ENCODE data around the gene NR4A1.
A peak's percentile ranks its signal among the peaks of the same experiment; 100 is the strongest.

The NR4A1 gene

DNA sequence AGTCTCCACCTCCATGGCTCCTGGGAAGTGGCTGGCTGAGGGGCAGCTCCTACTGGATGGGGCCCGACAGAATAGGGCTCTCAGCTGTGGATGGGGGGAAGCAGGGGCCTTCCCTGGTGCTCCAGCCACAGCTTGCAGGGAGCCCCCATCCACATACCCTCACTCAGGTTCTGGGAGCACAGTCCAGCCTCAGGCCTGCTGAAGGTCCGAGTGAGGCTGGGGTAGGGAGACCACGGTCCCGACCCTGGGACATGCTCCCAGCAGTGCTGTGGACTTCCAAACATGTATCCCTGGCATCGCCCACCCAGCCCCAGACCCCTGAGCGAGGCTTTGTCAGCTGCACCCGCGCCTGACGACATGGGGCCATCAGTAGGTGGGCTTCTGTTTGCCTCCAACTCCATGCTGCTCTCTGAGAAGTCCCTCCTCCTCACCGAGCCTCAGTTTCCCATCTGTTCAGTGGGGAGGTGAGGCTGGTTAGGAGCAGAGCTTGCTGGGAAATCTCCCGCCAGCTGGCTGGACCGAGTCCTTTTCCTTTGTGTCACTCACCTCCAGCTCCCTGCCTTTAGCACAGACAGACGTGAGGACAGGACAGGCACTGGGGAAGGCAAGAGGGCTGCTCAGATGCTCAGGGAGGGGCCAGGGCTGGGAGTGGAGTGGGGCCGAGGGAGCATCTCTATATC lies 9.4 kb downstream of the NR4A1 start:
- DNase-seq = no peak

DNA sequence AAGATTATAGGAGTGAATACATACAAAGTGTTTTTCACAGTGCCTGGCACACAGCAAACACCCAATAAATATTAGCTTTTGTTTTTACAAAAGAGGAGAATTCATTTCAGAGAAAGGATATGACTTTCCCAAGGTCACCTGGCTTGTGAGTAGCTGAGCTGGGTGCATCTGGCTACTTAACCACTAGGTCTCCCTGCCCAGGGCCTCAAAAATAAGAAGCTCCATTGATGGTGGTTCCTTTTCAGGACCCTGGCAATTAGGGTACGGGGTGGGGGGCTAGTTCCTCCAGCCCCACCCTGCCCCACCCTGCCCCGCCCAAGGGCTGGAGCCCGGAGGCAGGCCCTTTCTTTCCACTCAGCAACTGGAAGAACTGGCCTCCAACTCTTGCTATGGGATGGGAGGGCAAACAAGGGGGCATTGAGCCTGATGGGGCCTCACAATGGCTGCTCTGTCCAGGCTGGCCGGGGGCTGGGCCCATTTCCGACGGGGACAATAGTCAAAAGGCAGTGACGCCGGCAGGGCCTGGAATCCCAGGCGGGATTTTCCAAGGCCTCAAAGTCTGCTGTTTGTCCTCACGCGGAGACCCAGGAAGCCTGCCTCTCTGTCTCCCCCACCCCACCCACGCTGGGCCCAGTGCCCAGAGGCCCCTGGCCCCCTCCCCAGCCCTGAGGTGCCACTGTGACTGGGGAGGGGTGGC lies 10.4 kb downstream of the NR4A1 start:
- DNase-seq = no peak

DNA sequence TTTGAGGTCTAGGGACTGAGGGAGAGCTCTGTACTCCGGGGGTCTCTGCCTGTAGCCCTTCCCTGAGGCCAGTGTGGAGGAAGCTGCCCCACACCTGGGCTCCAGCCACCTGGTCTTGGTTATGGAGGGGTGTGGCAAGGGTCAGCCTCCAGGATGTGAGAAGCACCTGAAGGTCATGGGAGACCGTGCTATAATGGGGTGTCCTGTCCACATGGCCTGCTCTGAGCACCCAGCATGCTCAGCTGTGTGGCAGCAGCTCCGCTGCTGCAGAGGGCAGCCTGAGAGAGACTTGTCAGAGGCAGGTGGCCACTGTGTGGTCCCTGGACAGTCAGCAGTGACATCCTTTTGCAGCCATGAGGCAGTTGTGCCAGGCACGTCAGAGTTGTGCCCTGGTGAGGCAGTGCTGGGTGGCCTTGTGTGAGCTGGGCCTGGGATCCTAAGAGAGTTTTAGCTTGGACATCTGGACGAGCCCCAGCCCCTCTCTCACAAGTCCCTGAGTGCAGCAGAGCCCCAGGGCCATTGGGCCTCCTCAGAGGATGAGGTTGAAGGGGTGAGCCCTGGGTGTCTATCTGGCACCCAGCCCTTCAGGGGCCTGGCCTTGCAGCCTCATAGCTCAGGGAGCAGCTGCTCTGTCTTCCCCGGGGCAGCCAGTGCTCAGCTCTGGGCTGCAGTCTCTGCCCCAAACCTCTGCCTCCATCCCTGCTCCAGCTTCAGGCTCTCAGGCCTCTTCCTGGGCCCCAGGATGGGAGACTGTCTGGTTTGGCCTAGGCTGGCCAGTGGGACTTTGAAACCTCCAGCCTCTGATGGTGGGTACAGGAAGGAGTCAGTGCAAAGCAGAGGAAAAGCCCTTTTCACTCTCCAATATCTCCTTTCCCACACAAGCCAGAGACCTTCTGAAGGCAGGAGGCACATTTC lies 11.2 kb downstream of the NR4A1 start:
- no peak for DNase-seq

DNA sequence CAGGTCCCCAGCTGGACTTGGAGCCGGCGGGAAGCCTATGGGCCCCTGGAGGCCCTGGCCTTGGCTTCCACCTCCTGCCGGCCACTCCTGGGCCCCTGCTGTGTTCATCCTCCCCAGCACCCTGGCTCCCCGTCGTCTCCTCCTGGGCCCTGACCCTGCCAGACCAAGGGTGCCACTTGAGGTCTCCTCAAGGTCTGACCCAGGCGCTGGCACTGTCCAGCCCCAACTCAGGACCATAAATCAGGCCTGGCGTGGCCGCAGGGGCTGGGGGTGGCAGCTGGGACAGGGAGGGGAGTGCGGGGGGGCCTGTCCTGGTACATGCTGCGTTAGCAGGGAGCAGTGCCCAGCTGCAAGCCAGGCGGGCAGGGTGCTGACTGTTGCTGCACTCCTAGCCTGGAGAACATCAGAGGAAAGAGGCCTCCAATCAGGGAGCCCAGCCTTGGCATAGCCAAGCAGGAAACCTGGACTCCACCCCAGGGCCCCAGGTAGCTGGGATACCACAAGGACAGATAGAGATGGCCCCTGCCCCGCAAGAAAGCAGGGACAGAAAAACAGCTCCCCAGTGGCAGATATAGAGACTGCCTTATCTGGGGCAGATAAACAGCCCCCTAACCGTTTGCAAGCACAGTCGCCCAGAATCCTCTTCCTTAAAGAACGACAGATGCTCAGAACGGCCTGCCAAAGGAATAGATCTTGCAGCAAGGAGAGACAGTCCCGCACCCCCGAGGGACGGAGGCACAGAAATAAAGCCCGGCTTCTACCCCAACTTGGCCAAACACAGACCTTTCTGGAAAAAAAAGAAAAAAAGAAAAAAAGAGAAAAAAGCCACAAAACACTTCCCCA lies 12.1 kb downstream of the NR4A1 start:
- no peak for DNase-seq

DNA sequence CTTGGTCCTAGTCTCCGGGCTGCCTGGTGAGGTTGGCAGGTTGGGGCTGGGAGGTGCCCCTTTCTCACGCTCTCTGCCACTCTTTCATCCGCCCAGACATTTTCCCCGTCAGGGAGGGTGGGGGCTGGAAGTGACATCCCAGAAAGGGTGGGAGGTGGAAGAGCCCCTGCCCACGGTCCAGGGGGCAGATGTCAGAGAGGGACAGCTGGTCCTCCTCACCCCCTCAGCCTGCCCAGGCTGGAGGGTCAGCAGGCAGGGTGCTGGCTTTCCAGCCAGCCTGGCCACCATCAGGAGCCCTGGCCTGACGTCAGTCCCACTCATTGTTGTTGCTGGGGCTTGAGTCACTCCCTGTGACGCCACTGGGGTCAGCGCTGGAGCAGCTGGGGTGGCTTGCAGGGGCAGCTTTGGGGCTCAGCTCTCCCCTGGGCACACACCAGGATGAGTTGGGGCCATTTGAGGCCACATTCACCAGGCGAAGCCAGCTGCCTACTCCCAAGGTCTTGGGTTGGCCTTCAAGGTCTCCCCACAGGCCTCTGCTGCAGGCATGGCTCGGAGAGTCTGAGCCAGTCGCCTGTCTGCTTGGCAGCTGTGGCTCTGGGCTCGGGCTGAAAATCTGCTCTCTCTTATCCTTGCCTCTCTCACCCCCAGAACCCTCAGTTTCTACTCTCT lies 12.9 kb downstream of the NR4A1 start:
- DNase-seq = no peak

DNA sequence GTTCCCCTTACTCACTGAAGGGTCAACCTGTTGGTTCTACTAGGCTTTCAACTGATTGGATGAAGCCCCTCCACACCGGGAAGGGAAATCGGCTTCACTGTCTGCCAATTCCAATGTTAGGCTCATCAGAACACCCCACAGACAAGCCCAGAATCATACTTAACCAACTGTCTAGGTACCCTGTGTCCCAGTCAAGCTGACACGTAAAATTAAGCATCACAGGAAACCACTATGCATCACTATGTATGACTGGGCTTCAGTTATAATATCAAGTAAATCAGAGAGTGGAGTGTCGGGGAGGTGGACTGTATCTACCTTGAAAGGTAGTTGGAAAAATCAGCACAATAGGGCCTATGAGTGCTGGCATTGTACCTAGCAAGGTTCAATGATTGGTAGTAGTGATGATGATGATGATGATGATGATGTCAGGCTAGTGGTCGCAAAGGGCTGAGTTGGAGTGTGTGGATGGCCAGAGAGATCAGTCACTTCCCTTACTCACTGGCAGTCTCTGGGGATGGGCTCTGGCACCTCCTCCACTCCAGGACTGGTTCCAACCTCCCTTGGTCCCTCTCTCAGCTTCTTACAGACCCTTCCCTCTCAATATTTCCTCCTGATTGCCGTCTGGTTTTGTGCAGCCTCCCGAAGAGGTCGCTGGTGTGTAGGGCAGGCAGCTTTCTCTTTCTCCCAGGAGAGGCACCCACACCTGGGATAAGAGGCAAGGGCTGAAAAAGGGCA lies 15.3 kb downstream of the NR4A1 start:
- DNase-seq = no peak

DNA sequence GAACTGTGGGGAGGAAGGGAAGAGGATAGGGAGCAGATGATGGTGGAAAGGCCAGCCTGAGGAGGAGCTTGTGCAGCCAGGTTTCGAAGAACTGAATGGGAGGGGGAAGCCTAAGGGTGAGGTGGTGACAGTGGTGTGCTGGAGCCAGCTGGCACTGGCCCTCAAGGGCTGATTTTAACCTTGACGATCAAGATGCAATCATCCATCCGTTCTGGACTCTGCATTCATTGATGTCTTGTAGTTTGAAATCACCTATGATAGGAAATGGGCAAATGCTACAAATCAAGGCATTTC lies 15.8 kb downstream of the NR4A1 start:
- DNase-seq = no peak

DNA sequence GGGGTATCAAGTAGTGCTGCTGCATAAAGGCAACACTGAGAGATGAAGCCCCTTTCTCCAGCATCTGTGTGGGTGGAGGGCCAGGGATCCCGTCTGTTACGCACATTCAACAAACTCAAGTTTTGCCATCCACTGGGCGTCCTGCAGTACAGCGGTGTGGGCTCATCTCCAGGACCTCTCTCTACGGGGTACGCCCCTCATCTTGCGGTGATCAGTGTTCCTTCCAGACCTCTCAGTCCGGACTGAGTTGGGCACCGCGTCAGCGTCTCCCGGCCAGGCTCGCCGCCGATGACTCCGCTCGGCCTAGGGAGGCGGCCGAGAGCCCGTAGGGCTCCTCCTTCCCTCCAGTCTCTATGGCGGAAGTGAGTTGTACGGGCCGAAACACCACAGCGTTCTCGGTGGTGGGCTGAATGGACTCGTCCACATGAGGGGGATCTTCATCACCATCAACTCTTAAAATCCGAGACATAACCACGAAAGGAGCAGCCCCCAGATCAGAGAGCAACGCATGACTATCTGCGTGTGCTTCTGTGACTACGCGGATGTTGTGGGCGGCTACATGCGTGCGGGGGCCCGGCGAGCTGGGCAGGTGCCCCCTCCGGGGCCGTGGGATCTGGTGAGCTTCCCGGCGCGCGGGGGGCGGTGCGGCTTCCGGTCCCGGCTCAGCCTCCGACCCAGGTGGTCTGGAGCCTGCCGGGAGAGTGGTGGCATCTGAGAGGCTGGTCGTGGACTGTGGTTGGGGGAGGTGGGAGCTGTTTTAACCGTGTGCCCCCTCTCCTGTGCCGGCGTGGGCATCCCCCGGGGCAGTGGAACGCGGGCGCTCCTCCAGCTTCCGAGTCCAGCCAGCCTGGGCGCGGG lies 18.3 kb downstream of the NR4A1 start, which contains the start of gene ATG101:
Gene ATG101 (plus strand): TSS at position 652 of the 858 bp plus-strand sequence. CDS start 3,673 bp downstream, outside the sequence.
- peak; percentile 84 for DNase-seq

DNA sequence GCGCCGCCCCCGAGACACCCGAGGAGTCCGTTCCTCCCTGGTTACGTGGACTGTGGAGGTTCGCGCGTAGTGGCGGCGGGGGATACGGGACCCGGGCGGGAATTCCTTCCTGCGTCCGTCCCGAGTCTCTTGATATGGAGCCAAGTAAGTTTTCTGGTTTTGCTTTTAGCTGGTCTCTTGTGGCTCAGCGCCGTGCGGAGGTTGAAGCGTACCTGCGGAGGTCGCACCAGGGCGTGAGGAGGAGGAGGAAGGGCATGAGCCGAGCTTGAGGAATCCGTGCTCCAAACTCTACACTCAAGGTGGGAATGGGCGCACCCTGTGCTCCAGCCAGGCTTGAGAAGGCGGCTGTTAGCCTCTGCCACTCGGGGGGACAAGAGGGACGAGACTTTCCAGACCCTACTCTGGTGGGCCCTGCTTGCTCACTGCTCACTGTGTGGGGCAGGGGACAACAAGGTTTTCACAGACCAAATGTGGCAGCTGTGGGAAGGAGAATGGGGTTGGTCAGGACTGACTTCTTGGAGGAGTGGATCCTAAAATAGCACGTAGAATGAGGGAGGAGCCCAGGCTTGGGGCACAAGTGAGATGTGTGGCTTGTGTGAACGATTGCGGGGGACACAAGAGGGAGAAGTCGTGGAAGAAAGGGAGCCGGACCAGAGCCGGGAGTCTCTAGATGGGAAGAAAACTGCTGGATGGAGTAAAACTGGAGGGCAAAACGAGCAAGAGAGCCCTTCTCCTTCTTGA lies 19.1 kb downstream of the NR4A1 start:
- DNase-seq = no peak

DNA sequence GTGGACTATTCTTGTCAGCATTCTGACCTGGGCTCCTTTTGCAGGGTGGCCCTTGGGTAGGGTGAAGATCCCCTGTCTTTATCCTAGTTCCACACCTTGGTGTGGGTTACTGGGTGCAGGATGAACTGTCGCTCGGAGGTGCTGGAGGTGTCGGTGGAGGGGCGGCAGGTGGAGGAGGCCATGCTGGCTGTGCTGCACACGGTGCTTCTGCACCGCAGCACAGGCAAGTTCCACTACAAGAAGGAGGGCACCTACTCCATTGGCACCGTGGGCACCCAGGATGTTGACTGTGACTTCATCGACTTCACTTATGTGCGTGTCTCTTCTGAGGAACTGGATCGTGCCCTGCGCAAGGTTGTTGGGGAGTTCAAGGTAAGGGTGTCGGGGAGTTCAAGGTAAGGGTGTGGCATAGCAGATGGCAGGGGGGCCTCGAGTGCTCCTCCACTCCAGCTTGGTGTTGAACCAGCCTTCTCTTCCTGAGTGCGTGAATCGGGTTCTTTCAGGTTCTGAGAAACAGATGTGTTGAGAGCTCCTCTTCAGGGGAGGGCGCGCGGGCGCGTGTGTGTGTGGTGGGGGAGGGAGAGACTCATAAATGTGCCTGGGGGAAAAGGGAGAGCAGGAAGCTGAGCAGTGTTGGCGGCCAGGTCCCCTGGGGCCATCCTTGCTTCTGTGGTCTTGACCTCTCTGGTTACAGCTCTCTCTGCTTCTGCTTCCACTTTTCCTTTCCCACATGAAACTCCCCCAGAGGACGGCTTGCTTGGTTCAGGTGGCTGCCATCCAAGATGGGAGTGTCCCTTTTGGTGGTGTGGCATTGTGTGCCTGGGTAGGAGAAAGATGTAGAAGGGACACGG lies 22.5 kb downstream of the NR4A1 start:
- DNase-seq = no peak

DNA sequence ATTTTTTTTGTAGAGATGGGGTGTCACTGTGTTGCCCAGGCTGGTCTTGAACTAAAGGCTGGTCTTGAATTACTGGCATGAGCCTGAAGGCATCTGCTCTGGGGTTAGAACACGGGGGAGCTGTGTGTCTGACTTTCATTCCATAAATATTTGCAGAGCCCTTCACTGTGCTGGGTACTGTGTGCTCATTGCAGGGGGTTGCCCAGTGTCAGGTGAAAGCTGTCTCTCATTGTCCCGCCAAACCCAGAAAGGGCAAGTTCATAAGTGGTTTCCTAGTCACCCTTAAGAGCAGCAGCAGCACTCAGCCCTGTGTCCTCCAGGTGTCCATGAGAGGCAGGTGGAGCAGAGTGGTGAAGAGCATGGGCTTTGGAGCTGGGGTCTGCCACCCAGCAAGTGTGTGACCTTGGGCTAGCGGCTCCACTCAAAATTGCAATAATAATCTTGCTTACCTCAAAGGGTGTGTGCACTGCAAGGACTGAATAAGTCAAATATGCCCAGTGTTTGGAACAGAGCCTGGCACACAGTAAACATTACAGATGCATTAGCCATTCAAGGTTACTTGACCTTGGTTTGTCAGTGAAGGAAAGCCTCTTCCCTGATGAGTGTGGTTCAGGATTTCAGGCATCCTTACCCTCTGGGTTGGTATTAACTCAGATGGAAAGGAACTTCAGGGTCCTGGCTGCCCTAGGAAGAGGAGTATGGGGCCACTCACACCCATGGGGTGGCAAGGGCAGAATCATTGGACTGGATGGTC lies 23.9 kb downstream of the NR4A1 start:
- no peak for DNase-seq

DNA sequence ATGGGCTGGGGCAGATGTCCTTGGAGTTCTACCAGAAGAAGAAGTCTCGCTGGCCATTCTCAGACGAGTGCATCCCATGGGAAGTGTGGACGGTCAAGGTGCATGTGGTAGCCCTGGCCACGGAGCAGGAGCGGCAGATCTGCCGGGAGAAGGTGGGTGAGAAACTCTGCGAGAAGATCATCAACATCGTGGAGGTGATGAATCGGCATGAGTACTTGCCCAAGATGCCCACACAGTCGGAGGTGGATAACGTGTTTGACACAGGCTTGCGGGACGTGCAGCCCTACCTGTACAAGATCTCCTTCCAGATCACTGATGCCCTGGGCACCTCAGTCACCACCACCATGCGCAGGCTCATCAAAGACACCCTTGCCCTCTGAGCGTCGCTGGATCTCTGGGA lies 25.6 kb downstream of the NR4A1 start:
- no peak for DNase-seq

DNA sequence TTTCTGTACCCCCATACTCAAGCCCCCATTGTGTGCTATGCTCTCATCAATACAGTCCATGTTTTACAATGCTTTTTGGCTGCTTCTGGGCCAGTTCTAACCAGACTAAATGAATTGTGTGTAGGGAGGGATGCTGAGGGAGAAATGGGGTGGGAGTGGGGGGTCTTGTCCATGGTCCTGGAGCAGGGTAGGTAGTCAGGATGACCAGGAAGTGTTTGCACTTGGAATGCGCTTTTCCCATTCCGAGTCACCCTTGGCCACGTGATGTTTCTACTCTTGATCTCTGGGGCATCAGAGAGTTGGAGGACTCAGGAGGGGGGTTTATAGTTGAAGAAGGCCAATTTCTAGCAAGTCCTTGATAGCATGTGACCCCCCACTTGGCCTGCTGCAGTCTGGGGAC lies 27.0 kb downstream of the NR4A1 start:
- no peak for DNase-seq

DNA sequence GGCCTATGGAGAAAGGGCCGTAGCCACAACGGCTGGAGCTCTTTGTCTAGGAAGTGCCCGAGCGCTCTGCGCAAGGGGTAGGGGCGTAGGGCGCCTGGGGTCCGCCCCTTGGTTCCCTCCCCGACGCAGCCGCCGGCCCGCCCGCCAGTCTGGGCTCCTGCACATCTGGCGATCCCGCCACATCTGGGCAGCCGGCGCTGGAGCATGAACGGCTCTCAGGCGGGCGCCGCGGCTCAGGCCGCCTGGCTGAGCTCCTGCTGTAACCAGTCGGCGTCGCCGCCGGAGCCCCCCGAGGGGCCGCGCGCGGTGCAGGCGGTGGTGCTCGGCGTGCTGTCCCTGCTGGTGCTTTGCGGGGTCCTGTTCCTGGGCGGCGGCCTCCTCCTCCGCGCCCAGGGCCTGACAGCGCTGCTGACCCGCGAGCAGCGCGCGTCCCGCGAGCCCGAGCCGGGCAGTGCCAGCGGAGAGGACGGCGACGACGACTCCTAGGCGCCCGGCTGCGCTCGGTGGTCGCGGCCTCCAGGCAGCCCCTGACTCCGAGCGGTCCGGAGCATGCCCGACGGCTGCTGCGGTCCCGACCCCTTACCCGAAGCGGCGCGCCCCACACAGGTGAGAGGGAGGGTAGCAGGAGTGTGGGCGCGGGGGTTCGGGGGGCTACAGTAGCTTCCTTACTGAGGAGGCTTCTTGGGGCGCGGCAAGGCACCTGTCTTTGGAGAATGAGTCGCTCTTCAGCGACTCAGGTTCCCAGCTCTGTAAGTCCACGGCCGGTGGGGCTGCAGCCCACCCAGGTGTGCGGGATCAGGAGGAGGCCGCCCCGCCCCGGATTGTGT lies 28.5 kb downstream of the NR4A1 start, which contains the start of gene SMIM41:
Gene SMIM41 (plus strand): TSS at position 129 of the 827 bp plus-strand sequence. CDS start 76 bp downstream, at position 205.
- no peak for DNase-seq

DNA sequence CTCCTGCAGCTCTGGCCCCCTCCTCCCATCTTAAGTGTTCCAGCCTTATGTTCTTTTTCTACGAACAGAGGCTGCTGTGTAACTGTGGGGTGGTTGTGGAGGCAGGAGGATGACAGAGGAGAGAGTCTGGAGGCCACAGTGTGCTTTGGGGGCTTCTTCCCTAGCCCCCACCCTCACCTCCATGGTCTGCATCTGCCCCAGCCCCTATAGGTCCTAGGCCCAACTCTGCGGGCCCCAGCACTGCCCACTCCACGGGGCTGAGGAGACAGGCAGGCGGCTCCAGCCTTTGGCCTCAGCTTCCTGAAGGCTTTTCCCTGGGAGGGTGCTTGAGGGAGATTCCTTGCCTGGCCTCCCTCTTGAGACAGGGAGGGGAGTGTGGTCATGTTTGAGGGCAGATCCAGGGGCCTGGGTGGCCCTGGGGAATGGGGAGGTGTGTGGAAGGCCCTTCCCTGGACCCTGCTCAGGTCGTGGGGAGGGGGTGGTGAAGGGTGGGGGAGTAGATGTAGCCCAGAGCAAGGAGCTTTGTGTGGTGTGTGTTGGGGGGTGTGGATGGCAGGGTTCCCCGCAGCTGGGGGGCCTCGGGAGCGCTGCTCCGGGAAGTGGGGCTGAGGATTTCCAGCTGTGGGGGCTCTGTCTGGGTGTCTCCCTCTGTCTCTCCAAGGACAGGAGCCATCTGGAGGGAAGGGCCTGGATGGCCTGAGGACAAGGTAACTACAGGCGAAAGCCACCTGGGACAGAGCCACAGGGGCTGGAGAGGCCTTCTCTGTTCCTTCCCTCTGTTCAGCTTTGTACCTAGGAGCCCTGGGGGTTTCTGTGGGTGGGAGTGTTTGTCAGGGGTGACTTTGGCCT lies 29.4 kb downstream of the NR4A1 start:
- DNase-seq = no peak

DNA sequence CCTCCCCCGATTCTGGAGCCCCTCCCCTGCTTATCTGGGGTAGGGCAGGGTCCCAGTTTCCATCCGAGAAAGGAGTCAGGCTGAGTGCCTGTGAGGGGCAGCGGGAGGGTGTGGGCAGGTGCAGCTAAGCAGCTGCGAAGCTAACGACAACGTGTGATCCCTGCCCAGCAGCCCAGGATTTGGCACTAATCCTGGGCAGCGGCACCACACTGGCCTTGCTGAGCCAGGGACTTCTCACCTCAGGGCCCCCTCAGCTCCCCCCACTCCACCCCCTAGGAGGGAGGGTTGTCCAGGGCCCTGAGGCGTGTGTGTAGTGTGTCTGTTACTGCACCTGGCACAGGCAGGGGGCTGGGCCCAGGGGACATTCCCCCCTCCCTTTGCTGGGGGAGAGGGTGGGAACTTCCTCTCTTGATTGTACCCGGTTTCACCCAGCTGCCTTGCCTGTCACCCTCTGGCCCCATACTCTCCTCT lies 30.1 kb downstream of the NR4A1 start:
- DNase-seq = no peak

Measured in SIG-M5 (cell line).